GM18909 (cell line): ENCODE measurements around the gene STRN3.
"Not testable (repeated sequence)": the region's sequence is repeated elsewhere in the genome, so short reads cannot be mapped to it uniquely, and the experiment has no call there.

Experiments
- ATAC-seq: cut with Tn5 transposase; IDR thresholded peaks from one replicate; pipeline ENCODE4 v1.9.1; 2021; ENCODE audit warnings: mild to moderate bottlenecking; ENCODE audit not compliant: unreplicated experiment, poor library complexity

The STRN3 gene

DNA sequence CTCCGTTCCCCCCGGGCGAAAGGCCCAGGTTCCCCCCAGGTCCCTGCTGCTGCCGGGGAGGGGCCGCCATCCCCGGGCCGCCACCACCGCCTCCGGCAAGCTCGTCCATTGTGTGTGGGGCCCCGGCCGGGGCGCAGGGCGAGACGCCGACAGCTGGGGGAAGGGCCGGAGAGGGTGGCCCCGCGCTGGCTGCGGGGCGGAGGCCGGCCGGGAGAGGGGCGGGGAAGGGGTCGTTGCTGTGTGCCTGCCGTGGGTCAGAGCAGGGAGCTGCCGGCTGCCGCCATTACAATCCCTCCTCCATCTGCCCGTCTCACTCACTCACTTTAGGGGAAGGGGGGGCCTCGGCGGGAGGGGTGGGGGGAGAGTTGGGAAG is at the start of gene STRN3:
STRN3 (minus strand) TSS at position 303 of the 373 bp plus-strand sequence; CDS start at position 109, 194 bp downstream.
- no peak for ATAC-seq

DNA sequence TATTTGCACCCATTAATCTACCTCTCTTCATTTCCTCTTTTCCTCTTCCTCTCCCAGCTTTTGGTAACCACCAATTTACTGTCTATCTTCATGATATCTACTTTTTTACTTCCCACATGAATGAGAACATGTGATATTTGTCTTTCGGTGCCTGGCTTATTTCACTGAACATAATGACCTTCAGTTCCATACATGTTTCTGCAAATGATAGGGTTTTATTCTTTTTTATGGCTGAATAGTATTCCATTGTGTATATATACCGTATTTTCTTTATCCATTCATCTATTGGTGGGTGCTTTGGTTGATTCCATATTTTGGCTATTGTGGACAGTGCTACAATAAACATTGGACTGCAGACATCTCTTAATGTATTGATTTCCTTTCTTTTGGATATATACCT is 49.0 kb upstream of the STRN3 start:
- no peak for ATAC-seq

DNA sequence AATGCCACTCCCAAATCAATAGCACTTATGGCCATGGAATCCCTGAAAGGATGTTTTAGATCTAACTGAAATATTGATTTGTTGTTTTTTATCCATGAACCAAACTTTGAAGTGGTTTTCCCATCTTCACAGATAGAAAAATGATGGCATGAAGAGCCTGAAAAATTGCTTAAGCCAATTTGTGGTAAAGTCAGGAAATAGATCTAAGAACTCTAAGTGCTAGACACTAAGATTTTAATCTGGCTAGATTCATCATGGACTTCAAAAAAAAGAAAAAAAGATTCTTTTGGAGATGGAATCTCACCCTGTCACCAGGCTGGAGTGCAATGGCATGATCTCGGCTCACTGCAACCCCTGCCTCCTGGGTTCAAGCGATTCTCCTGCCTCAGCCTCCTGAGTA is 45.0 kb upstream of the STRN3 start:
- no peak for ATAC-seq

DNA sequence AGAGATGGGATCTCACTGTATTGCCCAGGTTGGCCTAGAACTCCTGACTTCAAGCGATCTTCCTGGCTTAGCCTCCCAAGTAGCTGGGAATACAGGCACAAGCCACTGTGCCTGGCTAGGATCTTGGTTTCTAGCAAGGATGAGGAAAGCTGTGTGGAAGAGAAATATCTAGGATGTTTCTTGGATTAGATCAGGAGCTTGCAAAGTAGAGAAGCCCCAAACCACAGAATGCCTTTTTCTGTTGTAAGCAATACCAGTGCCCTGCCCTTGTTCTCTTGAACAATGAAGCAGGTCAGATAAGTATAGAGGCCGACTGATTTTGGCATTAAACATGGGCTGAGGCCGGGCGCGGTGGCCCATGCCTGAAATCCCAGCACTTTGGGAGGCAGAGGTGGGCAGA is 44.3 kb upstream of the STRN3 start:
- no peak for ATAC-seq

- ATAC-seq = no peak
Measured at GRCh38 chr14:31069343-31069742, 43.2 kb upstream of the STRN3 start.

DNA sequence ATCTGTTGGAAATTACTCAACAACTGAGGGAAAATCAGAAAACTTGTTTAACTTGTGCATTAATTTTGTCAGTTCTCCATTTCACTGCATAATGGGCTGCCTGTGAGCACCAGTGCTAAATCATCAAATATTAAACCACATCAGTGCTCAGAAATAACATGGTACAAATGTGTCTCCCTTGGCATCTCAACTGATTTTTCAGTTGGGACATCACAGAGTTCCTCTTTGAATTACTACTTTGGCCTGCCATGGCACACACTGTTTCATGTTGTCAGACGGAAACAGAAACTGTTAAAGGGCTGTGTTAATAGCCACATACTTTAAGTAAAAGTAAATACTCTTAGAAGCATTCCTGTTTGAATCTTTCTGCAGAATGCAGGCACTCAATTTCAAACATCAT is 42.1 kb upstream of the STRN3 start:
- no peak for ATAC-seq

GRCh38 chr14:31062908-31063307 is 36.7 kb upstream of the STRN3 start:
- not testable (repeated sequence) for ATAC-seq

- no peak for ATAC-seq
Measured at GRCh38 chr14:31060253-31060875, 34.2 kb upstream of the STRN3 start.

- no peak for ATAC-seq
Measured at GRCh38 chr14:31059152-31059924, 33.2 kb upstream of the STRN3 start.

GRCh38 chr14:31057701-31058364 is 31.7 kb upstream of the STRN3 start:
- ATAC-seq = no peak

- no peak for ATAC-seq
Measured at GRCh38 chr14:31057035-31057434, 30.9 kb upstream of the STRN3 start.

- not testable (repeated sequence) for ATAC-seq
Measured at GRCh38 chr14:31052905-31053586, 26.9 kb upstream of the STRN3 start.

GRCh38 chr14:31051511-31051910 is 25.3 kb upstream of the STRN3 start:
- ATAC-seq = no peak

GRCh38 chr14:31051023-31051422 is 24.8 kb upstream of the STRN3 start:
- no peak for ATAC-seq

DNA sequence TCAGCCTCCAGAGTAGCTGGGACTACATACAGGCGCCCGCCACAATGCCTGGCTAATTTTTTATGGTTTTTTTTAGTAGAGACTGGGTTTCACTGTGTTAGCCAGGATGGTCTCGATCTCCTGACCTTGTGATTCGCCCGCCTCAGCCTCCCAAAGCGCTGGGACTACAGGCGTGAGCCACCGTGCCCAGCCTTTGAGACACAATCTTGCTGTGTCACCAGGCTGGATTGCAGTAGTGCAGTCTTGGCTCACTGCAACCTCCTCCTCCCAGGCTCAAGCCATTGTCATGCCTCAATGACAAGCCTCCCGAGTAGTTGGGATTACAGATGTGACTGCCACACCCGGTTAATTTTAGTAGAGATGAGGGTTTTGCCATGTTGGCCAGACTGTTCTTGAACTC is 21.3 kb upstream of the STRN3 start:
- no peak for ATAC-seq

GRCh38 chr14:31045501-31046080 is 19.4 kb upstream of the STRN3 start:
- no peak for ATAC-seq

- ATAC-seq = no peak
Measured at GRCh38 chr14:31043379-31043778, 17.2 kb upstream of the STRN3 start.

- not testable (repeated sequence) for ATAC-seq
Measured at GRCh38 chr14:31042893-31043292, 16.7 kb upstream of the STRN3 start.

DNA sequence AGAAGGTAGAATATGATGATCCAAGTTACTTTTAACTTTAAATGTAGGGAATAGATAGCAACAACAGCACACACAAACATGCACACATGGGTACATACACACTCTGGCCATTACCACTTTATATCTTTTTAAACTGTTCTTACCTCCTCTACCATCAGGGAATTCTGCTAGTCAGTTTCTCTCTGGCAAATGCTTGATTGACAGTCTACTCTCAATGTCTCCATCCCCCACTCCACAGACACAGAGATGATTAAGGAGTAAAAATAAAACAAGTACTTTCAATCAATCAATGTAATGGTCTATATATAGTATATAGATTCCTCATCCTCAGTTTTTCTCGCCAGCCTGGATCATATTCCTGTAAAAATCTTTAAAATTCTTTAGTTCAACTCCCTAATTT is 16.1 kb upstream of the STRN3 start:
- no peak for ATAC-seq

- ATAC-seq = no peak
Measured at GRCh38 chr14:31038521-31039166, 12.5 kb upstream of the STRN3 start.
